H9 (cell line): Measurements from ENCODE around the gene PCCA. TPM values are rescaled to one million over a fixed set of nuclear protein-coding genes. Genes with fewer than 3 reads are reported as not detected.

Experiments
- DNase-seq: peaks from one replicate; pipeline ENCODE4 v3.0.0-alpha.2; 2017
- H2AFZ ChIP-seq: one replicate; pipeline ENCODE4 v1.6.1; 2013; ENCODE audit warnings: mild to moderate bottlenecking, low read length, control low read depth, moderate library complexity
- H2AK5ac ChIP-seq: 2 replicates; pipeline ENCODE4 v1.6.1; 2013; ENCODE audit warnings: low read length, control low read depth, mixed read lengths; ENCODE audit not compliant: insufficient read length
- H2BK120ac ChIP-seq: one replicate; pipeline ENCODE4 v1.6.1; 2013; ENCODE audit warnings: low read depth, mild to moderate bottlenecking, low read length, control low read depth, inconsistent platforms; ENCODE audit not compliant: poor library complexity, severe bottlenecking
- H2BK12ac ChIP-seq: 2 replicates; pipeline ENCODE4 v1.6.1; 2013; ENCODE audit warnings: low read length, control low read depth, mixed read lengths, low read depth; ENCODE audit not compliant: insufficient read length
- H2BK15ac ChIP-seq: 2 replicates; pipeline ENCODE4 v1.6.1; 2013; ENCODE audit warnings: low read depth, low read length, control low read depth
- H2BK20ac ChIP-seq: one replicate; pipeline ENCODE4 v1.6.1; 2013; ENCODE audit warnings: low read depth, mild to moderate bottlenecking, low read length, control low read depth, inconsistent platforms; ENCODE audit not compliant: poor library complexity, severe bottlenecking
- H2BK5ac ChIP-seq: 2 replicates; pipeline ENCODE4 v1.6.1; 2013; ENCODE audit warnings: low read length, control low read depth, mixed read lengths; ENCODE audit not compliant: insufficient read length
- H3K14ac ChIP-seq: 2 replicates; pipeline ENCODE4 v1.6.1; 2013; ENCODE audit warnings: low read length, control low read depth; ENCODE audit not compliant: insufficient read depth
- H3K18ac ChIP-seq: 2 replicates; pipeline ENCODE4 v1.6.1; 2013; ENCODE audit warnings: low read depth, mild to moderate bottlenecking, mixed read lengths, low read length, control low read depth; ENCODE audit not compliant: insufficient read length
- H3K23ac ChIP-seq: 2 replicates; pipeline ENCODE4 v1.6.1; 2013; ENCODE audit warnings: low read length, control low read depth, mixed read lengths, low read depth; ENCODE audit not compliant: insufficient read length
- H3K23me2 ChIP-seq: 2 replicates; pipeline ENCODE4 v1.6.1; 2013; ENCODE audit warnings: low read depth, mild to moderate bottlenecking, mixed read lengths, low read length, control low read depth; ENCODE audit not compliant: insufficient read length, poor library complexity, severe bottlenecking
- H3K27ac ChIP-seq: 2 replicates; pipeline ENCODE4 v1.5.1; 2013; ENCODE audit warnings: low read length, control low read depth, mixed read lengths, low read depth; ENCODE audit not compliant: insufficient read length
- H3K27me3 ChIP-seq: 2 replicates; pipeline ENCODE4 v1.6.1; 2013; ENCODE audit warnings: low read length, control low read depth, inconsistent platforms; ENCODE audit not compliant: insufficient read depth
- H3K4ac ChIP-seq: 2 replicates; pipeline ENCODE4 v1.6.1; 2013; ENCODE audit warnings: low read depth, mild to moderate bottlenecking, control low read depth, inconsistent platforms, low read length, moderate library complexity
- H3K4me1 ChIP-seq: 2 replicates; pipeline ENCODE4 v1.6.1; 2013; ENCODE audit warnings: low read length, control low read depth, inconsistent platforms; ENCODE audit not compliant: insufficient read depth
- H3K4me2 ChIP-seq: 2 replicates; pipeline ENCODE4 v1.6.1; 2013; ENCODE audit warnings: low read length, control low read depth, mixed read lengths; ENCODE audit not compliant: insufficient read length, insufficient read depth
- H3K56ac ChIP-seq: 2 replicates; pipeline ENCODE4 v1.6.1; 2013; ENCODE audit warnings: low read depth, mild to moderate bottlenecking, mixed read lengths, low read length, control low read depth; ENCODE audit not compliant: insufficient read length
- H3K79me1 ChIP-seq: 2 replicates; pipeline ENCODE4 v1.6.1; 2013; ENCODE audit warnings: low read depth, mild to moderate bottlenecking, moderate library complexity, low read length, control low read depth, inconsistent platforms; ENCODE audit not compliant: insufficient read depth, poor library complexity, severe bottlenecking
- H3K79me2 ChIP-seq: 2 replicates; pipeline ENCODE4 v1.6.1; 2013; ENCODE audit warnings: low read length, control low read depth, inconsistent platforms; ENCODE audit not compliant: insufficient read depth
- H3K9ac ChIP-seq: 2 replicates; pipeline ENCODE4 v1.6.1; 2013; ENCODE audit warnings: low read length, control low read depth, mixed read lengths; ENCODE audit not compliant: insufficient read length; ENCODE audit errors: extremely low read depth
- H3K9me3 ChIP-seq: one replicate; pipeline ENCODE4 v1.6.1; 2013; ENCODE audit warnings: low read depth, low read length, inconsistent platforms; ENCODE audit not compliant: control insufficient read depth
- H3T11ph ChIP-seq: one replicate; pipeline ENCODE4 v1.6.1; 2013; ENCODE audit warnings: mild to moderate bottlenecking, low read length, control low read depth, inconsistent platforms
- H4K20me1 ChIP-seq: one replicate; pipeline ENCODE4 v1.6.1; 2013; ENCODE audit not compliant: control insufficient read depth, insufficient read length, insufficient read depth
- H4K5ac ChIP-seq: 2 replicates; pipeline ENCODE4 v1.6.1; 2013; ENCODE audit warnings: low read depth, mild to moderate bottlenecking, mixed read lengths, low read length, control low read depth; ENCODE audit not compliant: insufficient read length
- H4K8ac ChIP-seq: replicated peaks from 2 replicates; pipeline ENCODE4 v1.6.1; 2013; ENCODE audit warnings: low read length, control low read depth, mixed read lengths, low read depth; ENCODE audit not compliant: insufficient read length
- H4K91ac ChIP-seq: 2 replicates; pipeline ENCODE4 v1.6.1; 2013; ENCODE audit warnings: low read depth, mild to moderate bottlenecking, moderate library complexity, mixed read lengths, low read length, control low read depth; ENCODE audit not compliant: insufficient read length
- H3K27ac Mint-ChIP-seq, 3 experiments: 2 replicates in 2 of 3; 3 replicates in 1 of 3; pipeline ENCODE4 v1.8.0; 2020 to 2021; ENCODE audit warnings: mixed read lengths in 3 of 3, mild to moderate bottlenecking in 1 of 3, moderate library complexity in 1 of 3
- H3K27me3 Mint-ChIP-seq: 2 replicates; pipeline ENCODE4 v1.8.0; 2021; ENCODE audit warnings: low read depth, mild to moderate bottlenecking, moderate library complexity, mixed read lengths
- H3K36me3 Mint-ChIP-seq, 3 experiments: 2 replicates in 2 of 3; 3 replicates in 1 of 3; pipeline ENCODE4 v1.8.0; 2020 to 2021; ENCODE audit warnings: low read depth in 3 of 3, mixed read lengths in 3 of 3; ENCODE audit not compliant: insufficient read depth in 1 of 3
- H3K4me1 Mint-ChIP-seq, 2 experiments: 2 replicates each; pipeline ENCODE4 v1.8.0; 2020; ENCODE audit warnings: mixed read lengths in 2 of 2
- H3K4me3 Mint-ChIP-seq, 2 experiments: 2 replicates in 1 of 2; 3 replicates in 1 of 2; pipeline ENCODE4 v1.8.0; 2020 to 2021; ENCODE audit warnings: mild to moderate bottlenecking in 2 of 2, mixed read lengths in 2 of 2, moderate library complexity in 1 of 2
- H3K9me3 Mint-ChIP-seq, 2 experiments: 2 replicates in 1 of 2; 3 replicates in 1 of 2; pipeline ENCODE4 v1.8.0; 2020; ENCODE audit warnings: mild to moderate bottlenecking in 2 of 2, mixed read lengths in 2 of 2, moderate library complexity in 1 of 2
- WGBS: extraction: QIAGEN DNeasy Blood & Tissue Kit; methylation state at CpG from one replicate; pipeline ENCODE4 v1.1.7; 2013; ENCODE audit warnings: missing lambda C conversion rate, low lambda C conversion rate, mixed read lengths; ENCODE audit not compliant: insufficient read length; ENCODE audit errors: extremely low coverage; 5-methylcytosine and 5-hydroxymethylcytosine counted together
- total RNA-seq: library from RNA; stranded (reverse); gene quantifications from 2 replicates; pipeline ENCODE4 v1.2.1, GENCODE V29; 2021
- TF ChIP-seq, protein P1 (sequence below): fragments of 200-600 bp; sonication (generic); conservative IDR thresholded peaks from 3 replicates; pipeline ENCODE4 v1.8.0; 2021; ENCODE audit warnings: antibody characterized with exemption, mild to moderate bottlenecking

PCCA gene
- total RNA-seq, 1 experiment from 2014 or later: 56.5 TPM

DNA sequence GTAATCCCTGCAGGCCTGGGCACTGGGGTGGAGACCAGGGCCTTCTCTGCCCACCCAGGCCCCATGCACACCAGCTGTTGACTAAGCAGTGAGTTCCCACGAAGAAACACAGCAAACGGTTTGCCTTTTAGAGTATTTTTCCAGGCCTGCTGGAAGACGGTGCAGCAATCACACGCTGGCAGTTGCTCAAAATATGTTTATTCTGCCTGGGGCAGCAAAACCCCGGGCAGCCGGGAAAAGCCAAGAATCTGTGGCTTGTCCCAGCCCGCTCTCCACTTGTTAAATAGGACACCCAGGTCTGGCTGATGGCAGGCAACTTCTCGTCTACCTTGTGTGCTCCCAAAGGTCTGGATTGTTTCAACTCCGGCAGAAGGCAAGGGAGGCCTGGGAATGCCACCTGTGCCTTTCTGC, 458.9 kb downstream of the PCCA start:
- H3K18ac ChIP-seq: no peak overlapping the region
- no peak overlapping the region for H2AFZ ChIP-seq
- H3K4me2 ChIP-seq: no peak overlapping the region
- H2BK12ac ChIP-seq: no peak overlapping the region
- no peak overlapping the region for H3K27ac ChIP-seq
- no peak overlapping the region for H4K5ac ChIP-seq
- no peaks in the 10 kb centered on the region for H3K23me2 ChIP-seq
- no peaks in the 10 kb centered on the region for H3K4me1 ChIP-seq
- H2AK5ac ChIP-seq: no peak overlapping the region
- TF ChIP-seq, protein P1, sequence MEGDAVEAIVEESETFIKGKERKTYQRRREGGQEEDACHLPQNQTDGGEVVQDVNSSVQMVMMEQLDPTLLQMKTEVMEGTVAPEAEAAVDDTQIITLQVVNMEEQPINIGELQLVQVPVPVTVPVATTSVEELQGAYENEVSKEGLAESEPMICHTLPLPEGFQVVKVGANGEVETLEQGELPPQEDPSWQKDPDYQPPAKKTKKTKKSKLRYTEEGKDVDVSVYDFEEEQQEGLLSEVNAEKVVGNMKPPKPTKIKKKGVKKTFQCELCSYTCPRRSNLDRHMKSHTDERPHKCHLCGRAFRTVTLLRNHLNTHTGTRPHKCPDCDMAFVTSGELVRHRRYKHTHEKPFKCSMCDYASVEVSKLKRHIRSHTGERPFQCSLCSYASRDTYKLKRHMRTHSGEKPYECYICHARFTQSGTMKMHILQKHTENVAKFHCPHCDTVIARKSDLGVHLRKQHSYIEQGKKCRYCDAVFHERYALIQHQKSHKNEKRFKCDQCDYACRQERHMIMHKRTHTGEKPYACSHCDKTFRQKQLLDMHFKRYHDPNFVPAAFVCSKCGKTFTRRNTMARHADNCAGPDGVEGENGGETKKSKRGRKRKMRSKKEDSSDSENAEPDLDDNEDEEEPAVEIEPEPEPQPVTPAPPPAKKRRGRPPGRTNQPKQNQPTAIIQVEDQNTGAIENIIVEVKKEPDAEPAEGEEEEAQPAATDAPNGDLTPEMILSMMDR: no peak
- no peaks in the 10 kb centered on the region for H3K27me3 ChIP-seq
- WGBS: no CpG with 5 or more reads among the region's 9 CpGs
- H3K4ac ChIP-seq: no peak overlapping the region
- Mint-ChIP-seq H3K36me3 (no peaks in the 10 kb centered on the region), H3K4me1 (peaks cover under 1 to 16% of the 10 kb centered on the region in 2 experiments; a peak in 3 of 4 replicates), H3K4me3 (no peak overlapping the region), H3K27me3 (no peaks in the 10 kb centered on the region; the same call in 1 of the 2 replicates), H3K9me3 (no peaks in the 10 kb centered on the region), H3K27ac (peak overlapping the region in 2 of 3 experiments; percentile 17 to 80; a peak in 2 of 7 replicates)
- H2BK120ac ChIP-seq: no peak overlapping the region
- H3K56ac ChIP-seq: no peak overlapping the region
- H3K23ac ChIP-seq: no peak overlapping the region
- H4K8ac ChIP-seq: no peak overlapping the region
- DNase-seq: no peak
- no peak overlapping the region for H2BK15ac ChIP-seq
- H3K14ac ChIP-seq: no peak overlapping the region; the same call in 1 of the 2 replicates
- no peak overlapping the region for H4K91ac ChIP-seq
- no peak overlapping the region for H3K9ac ChIP-seq
- no peaks in the 10 kb centered on the region for H3K79me1 ChIP-seq
- H3T11ph ChIP-seq: no peak overlapping the region
- no peaks in the 10 kb centered on the region for H3K79me2 ChIP-seq
- H4K20me1 ChIP-seq: no peaks in the 10 kb centered on the region
- no peak overlapping the region for H2BK20ac ChIP-seq
- no peak overlapping the region for H2BK5ac ChIP-seq
- no peaks in the 10 kb centered on the region for H3K9me3 ChIP-seq
